ENCODE data around the gene SOBP.
A peak's percentile ranks its signal among the peaks of the same experiment; 100 is the strongest.
"Not testable (repeated sequence)": the region's sequence is repeated elsewhere in the genome, so short reads cannot be mapped to it uniquely, and the experiment has no call there.

The SOBP gene

GRCh38 chr6:107489636-107490565 lies at the start of gene SOBP:
Gene SOBP, plus strand, starts transcription at chr6:107490117. Its CDS starts 500 bp downstream, at chr6:107490617.
- no peak for DNase-seq

- DNase-seq = no peak
These were observed 49.0 kb upstream of the SOBP start for GRCh38 chr6:107440936-107441335.

GRCh38 chr6:107441682-107442081 lies 48.2 kb upstream of the SOBP start:
- no peak for DNase-seq

GRCh38 chr6:107442938-107443607 lies 46.8 kb upstream of the SOBP start:
- DNase-seq = no peak

GRCh38 chr6:107443608-107444267 lies 46.2 kb upstream of the SOBP start:
- DNase-seq = no peak

- DNase-seq = no peak
These were observed 45.6 kb upstream of the SOBP start for GRCh38 chr6:107444277-107444676.

- DNase-seq = no peak
These were observed 42.2 kb upstream of the SOBP start for GRCh38 chr6:107447663-107448216.

GRCh38 chr6:107448776-107449175 lies 41.1 kb upstream of the SOBP start:
- no peak for DNase-seq

GRCh38 chr6:107458672-107459282 lies 31.1 kb upstream of the SOBP start:
- DNase-seq = no peak

GRCh38 chr6:107459283-107460082 lies 30.4 kb upstream of the SOBP start, which contains the start of gene PDSS2:
Gene PDSS2, minus strand, starts transcription at chr6:107459564. Its CDS starts 279 bp downstream, at chr6:107459285.
- DNase-seq = peak; percentile 88

- no peak for DNase-seq
These were observed 29.8 kb upstream of the SOBP start for GRCh38 chr6:107460083-107460631.

GRCh38 chr6:107466062-107466461 lies 23.9 kb upstream of the SOBP start:
- DNase-seq = no peak

GRCh38 chr6:107470364-107470763 lies 19.6 kb upstream of the SOBP start:
- DNase-seq = no peak

- no peak for DNase-seq
These were observed 16.3 kb upstream of the SOBP start for GRCh38 chr6:107473660-107474059.

GRCh38 chr6:107475360-107475759 lies 14.6 kb upstream of the SOBP start:
- not testable (repeated sequence) for DNase-seq

GRCh38 chr6:107475826-107476225 lies 14.1 kb upstream of the SOBP start:
- DNase-seq = not testable (repeated sequence)

GRCh38 chr6:107479089-107479690 lies 10.7 kb upstream of the SOBP start:
- no peak for DNase-seq

GRCh38 chr6:107485157-107485556 lies 4.8 kb upstream of the SOBP start:
- DNase-seq = no peak

GRCh38 chr6:107488174-107488874 lies 1.6 kb upstream of the SOBP start:
- DNase-seq = no peak

Measured in NCI-H1436 treated with DMSO at 0.1 percent for 48 hours (cell line).